ENCODE results near the gene CCDC50.

CCDC50 gene

DNA sequence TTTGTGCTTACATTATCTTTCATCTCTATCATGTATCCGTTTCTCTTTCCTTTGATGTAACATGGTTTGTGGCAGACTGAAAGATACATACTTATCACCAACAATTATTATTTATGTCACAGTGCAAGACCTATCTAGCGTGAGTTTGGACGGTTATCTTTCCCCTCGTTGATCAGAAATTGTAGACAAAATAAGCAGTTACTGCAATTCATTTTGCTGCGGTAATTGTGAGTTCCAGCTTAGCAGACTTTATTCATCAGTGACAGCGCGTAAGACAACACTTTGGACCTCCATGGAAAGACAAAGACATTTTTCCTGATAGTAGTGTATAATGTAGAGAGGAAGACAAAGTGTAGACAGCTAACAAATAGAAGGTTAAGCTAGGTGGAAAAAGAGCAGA, 52.1 kb downstream of the CCDC50 start:
- DNase-seq (ENCODE audit: low spot score): no peak

- no peak for DNase-seq (ENCODE audit: low spot score)
Observed at GRCh38 chr3:191382661-191383060, 53.5 kb downstream of the CCDC50 start.

DNA sequence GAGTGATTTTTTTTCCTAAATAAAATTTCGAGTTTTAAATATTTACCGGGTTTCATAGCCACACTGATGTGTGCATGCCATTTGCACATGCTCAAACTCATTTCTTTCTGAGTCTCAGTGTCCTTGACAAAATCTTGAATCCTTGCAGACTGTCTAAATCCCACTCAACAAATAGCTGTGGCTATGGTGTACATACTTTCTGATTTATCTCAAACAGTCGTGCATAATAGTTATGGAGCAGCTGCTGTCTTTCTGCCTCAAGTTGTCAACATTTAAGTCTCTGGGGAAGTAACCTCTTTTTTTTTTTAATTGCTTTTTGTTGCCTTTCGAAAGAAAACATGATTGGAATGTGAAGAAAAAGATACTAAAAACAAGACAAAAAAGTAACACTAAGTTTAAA, 53.9 kb downstream of the CCDC50 start:
- DNase-seq (ENCODE audit: low spot score): no peak

DNA sequence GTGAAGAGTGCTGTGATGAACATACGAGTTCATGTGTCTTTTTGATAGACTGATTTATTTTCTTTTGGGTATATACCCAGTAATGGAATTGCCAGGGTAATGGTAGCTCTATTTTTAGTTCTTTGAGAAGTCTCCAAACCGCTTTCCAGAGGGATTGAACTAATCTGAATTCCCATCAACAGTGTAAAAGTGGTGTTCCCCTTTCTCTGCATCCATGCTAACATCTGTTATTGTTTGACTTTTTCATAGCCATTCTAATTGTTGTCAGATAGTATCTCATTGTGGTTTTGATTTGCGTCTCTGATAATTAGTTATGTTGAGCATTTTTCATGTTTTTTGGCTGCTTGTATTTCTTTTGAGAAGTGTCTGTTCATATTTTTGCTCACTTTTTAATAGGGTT, 55.9 kb downstream of the CCDC50 start:
- DNase-seq (ENCODE audit: low spot score): no peak

DNA sequence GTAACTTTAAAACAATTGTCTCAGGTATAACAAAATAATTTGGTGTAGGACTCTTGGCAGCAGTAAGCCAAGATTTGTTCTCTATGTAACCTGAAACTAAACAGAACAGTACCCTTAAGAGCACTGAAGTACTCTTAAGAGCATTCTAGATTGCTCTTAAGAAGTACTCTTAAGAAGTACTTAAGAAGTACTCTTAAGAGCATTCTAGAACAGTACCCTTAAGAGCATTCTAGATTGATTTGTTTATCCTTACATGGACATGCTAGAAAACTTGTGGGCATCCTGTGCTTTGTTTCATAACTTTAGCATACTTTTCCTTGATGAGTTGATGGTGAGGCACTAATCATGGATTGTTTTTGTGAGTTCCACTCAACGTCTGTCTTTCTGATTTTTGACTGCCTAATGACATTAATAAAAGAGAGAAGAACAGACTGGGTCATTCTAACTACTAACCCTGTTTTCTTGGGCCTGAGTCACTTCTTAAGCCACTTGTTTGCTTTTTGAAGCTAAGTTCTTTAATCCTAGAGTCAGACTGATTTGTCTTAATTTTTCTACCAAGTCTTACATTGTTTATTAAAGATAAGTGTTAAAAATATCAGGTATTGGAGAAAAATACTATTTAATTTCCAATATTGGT, 58.4 kb downstream of the CCDC50 start:
- DNase-seq (ENCODE audit: low spot score): no peak

DNA sequence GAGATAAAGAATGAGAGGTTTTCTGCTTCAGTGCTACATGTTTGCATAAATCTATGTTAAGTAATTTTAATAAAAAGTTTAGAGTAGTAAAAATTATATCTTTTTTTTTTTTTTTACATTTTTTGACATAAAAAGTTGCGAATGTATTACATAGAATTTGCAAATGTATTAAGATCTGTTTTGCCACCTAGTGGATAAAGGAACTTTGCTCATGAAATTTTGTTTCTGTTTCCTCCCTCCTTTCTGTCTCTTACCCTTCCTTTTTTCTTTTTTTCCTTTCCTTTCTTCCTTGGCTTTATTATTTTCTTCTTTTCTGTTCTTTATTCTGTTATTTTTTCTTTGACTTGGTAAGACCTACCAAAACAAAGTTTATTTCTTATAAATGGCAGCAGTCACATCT, 59.6 kb downstream of the CCDC50 start:
- no peak for DNase-seq (ENCODE audit: low spot score)

DNA sequence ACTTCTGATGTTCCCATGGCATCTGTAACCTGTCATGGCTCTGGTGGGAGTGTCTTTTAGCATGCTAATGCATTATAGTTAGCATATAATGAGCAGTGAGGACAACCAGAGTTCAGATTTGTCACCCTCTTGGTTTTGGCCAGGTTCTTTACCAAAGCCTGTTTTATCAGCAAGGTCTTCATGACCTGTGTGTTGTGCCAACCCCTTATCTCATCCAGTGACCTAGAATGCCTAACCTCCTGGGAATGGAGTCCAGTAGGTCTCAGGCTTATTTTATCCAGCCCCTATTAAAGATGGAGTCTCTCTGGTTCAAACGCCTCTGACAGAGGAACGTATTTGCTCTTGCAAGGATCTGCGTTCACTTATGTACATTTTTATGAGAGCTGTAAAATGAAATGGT, 61.4 kb downstream of the CCDC50 start:
- DNase-seq (ENCODE audit: low spot score): no peak

DNA sequence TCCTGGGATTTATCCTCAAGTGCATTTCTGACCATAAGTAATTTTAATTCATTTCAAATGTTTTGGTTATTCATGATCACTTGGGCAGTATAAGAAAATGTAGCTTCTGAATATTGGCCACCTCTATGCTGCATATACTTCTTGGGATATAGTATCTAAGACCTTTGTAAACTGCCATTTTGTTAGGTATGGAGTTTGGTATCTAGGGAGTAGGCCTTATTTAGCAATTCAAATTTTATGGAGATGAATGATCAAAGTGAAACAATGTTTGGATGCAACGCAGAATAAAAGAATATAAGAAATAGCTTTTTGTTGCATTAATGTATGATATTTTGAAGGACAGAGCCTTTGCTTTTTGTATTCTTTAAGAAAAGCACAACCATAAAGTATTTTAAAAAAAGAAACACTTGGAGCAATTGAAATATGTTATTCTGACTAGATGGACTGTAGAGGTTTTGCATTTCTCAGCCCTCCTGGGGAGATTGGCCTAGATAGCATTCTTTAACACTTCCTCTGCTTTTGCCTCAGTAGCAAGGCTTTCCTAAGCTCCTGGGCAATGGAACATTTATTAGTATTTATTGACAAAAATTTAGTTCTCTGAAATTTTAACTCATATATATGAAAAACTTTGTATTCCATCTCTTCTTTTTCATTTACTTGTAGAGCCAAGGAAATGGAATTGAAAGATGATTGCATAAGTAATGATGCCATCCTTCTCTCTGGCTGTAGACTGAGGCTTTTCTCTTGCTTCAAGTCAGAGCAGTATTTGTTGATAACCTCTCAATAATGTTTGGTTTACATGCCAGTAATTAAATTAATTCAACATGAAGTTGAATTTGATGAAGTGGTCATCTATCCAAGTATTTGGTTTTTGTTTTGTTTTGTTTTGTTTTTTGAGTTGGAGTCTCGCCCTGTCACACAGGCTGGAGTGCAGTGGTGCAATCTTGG, 62.9 kb downstream of the CCDC50 start:
- no peak for DNase-seq (ENCODE audit: low spot score)

DNA sequence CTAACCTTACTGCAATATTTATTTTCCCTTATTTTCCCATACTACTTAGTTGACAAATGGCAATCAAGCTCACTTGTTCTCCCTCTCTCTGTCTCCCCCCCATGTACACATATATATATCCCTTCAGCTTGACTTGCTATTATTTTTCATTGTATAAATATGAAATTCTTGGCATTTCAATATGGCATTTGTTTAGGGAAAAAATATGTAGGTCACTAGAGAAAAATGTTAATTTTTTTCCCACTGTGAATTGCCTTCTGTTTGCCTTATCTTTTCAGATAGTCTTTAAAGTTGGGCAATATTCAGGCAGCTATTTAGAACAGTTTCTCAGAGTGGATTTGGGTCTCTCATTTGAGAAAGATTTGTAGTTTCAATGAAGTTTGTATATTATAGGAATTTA, 64.0 kb downstream of the CCDC50 start:
- DNase-seq (ENCODE audit: low spot score): no peak

DNA sequence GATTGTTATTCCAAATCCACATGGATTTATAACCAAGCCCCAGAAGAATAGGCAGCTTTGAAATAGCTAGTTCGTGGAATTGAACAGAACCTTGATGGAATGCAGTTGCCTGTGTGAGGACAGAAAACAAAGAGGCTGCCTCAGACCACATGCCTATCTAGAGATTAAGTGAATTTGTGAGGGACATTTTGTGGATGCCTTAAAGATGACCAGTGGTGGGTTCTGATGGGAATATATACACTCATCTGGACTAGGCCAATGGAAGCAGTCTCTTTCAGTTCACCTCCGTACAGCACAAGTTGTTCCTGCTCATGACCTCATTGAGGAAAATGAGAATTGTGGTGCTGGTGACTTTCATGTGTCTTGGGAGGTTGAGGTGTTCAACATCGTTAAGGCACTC, 68.6 kb downstream of the CCDC50 start:
- DNase-seq (ENCODE audit: low spot score): no peak

DNA sequence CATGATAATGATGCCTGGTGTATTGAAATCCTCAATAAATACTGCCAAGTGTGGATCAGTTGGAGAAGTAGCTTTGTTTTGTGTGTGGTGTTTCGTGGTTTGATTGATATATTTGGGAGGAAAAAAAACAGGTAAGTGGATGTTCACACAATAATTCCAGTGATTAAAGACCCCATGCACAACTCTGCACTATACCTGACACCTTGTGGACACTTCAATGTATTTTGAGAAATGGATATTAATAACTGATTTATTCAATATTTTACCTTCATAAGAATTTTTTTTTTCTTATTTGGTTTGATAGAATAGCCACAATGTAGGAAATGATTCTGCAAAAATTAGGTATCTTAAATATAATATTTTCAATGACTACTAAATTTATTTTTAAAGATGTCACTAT, 69.4 kb downstream of the CCDC50 start:
- no peak for DNase-seq (ENCODE audit: low spot score)

DNA sequence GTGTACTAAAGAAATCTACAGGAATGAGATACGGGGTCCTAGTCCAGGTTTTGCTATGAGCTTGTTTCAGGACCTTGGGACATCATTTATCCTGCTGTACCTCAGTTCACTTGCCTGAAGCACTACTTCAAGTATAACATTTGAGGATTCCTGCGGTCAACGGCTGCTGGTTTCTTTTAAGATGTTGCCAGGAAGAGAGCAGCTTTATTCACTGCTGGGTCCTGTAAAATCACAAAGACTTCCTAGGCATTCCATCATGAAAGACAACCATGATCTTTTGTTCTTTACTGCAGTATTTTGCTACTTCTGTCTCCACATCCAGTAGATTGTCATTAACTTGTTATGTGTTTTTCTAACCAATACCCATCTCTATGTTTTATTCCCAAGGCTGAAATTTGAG, 70.7 kb downstream of the CCDC50 start:
- no peak for DNase-seq (ENCODE audit: low spot score)

GRCh38 chr3:191401775-191402357, 72.7 kb downstream of the CCDC50 start:
- no peak for DNase-seq (ENCODE audit: low spot score)

DNA sequence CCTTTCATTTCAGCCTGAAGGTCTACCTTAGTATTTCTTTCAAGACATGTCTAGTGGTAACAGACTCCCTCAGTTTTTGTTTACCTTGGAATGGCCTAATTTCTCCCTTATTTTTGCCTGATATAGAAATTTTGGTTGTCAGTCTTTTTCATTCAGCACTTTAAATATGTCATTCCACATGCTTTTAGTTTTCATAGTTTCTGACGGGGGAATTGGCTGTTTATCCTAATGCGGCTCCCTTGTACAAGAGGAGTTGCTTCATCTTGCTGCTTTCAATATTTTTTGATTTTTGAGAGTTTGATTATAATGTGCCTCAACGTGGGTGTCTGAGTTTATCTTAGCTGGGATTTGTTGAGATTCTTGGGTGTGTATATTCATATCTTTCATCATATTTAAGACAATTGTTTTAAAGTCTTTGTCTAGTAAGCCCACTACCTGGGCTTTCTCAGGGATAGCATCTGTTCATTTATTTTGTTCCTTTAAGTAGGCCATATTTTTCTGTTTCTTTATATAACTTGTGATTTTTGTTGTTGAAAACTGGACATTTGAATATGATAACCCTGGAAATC, 80.7 kb downstream of the CCDC50 start:
- no peak for DNase-seq (ENCODE audit: low spot score)

GRCh38 chr3:191412759-191413158, 83.6 kb downstream of the CCDC50 start:
- DNase-seq (ENCODE audit: low spot score): no peak

- no peak for DNase-seq (ENCODE audit: low spot score)
Observed at GRCh38 chr3:191414286-191414685, 85.1 kb downstream of the CCDC50 start.

DNA sequence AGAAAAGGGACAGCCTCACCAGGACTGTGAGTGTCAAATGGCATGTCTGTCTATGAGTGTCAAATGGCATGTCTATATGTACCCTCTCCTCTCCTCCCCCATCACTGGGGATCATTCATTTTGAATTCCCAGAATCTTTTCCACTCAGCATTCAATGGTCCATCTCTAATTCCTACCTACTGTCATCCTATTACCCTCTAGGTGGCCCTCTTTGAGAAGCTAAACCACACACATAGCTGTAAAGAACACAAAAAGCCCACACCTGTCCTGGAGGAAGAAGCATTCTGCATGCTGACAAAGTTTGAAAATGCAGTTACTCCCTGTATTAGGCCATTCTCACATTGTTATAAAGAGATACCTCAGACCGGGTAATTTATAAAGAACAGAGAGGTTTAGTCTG, 85.5 kb downstream of the CCDC50 start:
- no peak for DNase-seq (ENCODE audit: low spot score)

DNA sequence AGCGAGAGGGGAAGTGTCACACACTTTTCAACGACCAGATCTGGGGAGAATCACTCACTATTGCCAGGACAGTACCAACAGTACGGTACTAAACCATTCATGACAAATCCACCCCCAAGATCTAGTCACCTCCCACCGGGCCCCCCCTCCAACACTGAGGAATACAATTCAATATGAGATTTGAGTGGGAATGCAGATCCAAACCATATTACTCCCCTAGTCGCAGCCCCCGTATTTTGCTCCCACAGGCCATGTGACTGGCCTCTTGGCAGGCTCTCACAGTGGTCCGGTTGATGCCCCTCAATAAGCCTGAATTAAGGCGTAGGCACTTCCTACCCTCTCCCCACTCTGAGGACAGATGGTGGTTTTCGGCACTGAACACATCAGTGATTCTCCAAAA, 86.4 kb downstream of the CCDC50 start:
- no peak for DNase-seq (ENCODE audit: low spot score)

DNA sequence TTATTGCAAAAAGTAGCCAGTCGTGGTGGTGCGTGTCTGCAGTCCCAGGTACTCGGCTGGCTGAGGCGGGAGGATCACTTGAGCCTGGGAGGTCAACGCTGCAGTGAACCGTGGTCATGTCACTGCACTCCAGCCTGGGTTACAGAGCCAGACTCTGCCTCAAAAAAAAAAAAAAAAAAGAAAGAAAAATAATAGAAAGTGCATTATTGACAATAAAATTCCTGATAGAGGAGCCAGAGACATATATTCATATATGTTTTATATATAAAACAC, 88.2 kb downstream of the CCDC50 start:
- no peak for DNase-seq (ENCODE audit: low spot score)

DNA sequence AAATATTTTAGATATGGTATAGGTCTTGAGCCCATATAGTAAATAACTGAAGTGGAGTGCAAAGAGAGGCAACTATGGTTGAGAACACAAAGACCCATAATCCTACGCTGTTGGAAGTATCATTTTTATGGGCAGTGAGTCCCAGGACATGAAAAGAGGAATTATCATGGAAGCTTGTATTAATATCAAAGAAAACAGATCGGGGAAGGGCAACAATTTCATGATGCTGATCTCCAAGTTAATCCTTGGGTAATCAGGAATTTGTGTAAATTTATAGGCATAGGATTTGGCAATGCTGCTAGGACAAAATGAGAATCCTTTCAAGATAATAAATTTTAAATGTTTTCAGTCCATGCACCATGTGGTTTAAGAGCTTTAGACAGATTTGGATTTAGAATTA, 91.6 kb downstream of the CCDC50 start:
- no peak for DNase-seq (ENCODE audit: low spot score)

- no peak for DNase-seq (ENCODE audit: low spot score)
Observed at GRCh38 chr3:191424881-191425280, 95.7 kb downstream of the CCDC50 start.

DNA sequence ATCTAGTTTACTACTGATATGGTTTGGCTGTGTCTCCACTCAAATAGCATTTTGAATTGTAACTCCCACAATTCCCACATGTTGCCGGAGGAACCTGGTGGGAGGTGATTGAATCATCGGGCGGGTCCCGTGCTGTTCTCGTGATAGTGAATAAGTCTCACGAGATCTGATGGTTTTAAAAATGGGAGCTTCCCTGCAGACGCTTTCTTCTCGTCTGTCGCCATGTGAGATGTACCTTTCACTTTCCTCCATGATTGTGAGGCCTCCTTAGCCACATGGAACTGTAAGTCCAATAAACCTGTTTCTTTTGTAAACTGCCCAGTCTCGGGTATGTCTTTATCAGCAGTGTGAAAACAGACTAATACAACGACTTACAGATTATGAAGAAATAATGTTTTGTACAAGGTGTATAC, 96.1 kb downstream of the CCDC50 start:
- DNase-seq (ENCODE audit: low spot score): no peak

- no peak for DNase-seq (ENCODE audit: low spot score)
Observed at GRCh38 chr3:191426311-191426710, 97.1 kb downstream of the CCDC50 start.

Measured in SW480 (cell line).